ENCODE results near the gene DOCK1.

Gene DOCK1

DNA sequence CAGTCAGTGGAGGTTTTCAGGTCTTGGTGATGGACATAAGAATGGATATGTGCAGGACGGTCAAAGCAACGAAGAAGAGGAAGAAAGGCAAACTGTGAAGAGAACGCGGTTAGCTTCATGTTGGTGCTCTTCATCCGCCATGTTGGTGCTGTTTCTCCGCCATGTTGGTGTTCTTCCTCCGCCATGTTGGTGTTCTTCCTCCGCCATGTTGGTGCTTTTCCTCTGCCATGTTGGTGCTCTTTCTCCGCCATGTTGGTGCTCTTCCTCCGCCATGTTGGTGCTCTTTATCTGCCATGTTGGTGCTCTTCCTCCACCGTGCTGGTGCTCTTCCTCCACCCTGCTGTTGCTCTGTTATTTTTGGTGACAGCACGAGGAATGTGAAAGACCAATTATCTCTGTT, 95.4 kb downstream of the DOCK1 start:
- Histone ChIP-seq H4K20me1 (ENCODE audit: insufficient read depth) (no peaks in the 10 kb centered on the region), H3K79me2 (ENCODE audit: insufficient read depth, low read depth) (no peaks in the 10 kb centered on the region), H3K36me3 (ENCODE audit: insufficient read depth) (no peaks in the 10 kb centered on the region), H3K4me2 (no peak overlapping the region), H3K9ac (no peak overlapping the region), H3K27ac (no peak overlapping the region), H3K4me1 (ENCODE audit: low read depth, poor library complexity, severe bottlenecking) (no peaks in the 10 kb centered on the region), H3K4me3 (IDR thresholded peaks at IDR 0.05; ENCODE audit: insufficient read depth, low read depth, low read length) (no peak overlapping the region), H3K27me3 (ENCODE audit: insufficient read depth, low read depth) (no peaks in the 10 kb centered on the region), H2AFZ (ENCODE audit: low read depth) (no peak overlapping the region)
- TF ChIP-seq, protein P1, sequence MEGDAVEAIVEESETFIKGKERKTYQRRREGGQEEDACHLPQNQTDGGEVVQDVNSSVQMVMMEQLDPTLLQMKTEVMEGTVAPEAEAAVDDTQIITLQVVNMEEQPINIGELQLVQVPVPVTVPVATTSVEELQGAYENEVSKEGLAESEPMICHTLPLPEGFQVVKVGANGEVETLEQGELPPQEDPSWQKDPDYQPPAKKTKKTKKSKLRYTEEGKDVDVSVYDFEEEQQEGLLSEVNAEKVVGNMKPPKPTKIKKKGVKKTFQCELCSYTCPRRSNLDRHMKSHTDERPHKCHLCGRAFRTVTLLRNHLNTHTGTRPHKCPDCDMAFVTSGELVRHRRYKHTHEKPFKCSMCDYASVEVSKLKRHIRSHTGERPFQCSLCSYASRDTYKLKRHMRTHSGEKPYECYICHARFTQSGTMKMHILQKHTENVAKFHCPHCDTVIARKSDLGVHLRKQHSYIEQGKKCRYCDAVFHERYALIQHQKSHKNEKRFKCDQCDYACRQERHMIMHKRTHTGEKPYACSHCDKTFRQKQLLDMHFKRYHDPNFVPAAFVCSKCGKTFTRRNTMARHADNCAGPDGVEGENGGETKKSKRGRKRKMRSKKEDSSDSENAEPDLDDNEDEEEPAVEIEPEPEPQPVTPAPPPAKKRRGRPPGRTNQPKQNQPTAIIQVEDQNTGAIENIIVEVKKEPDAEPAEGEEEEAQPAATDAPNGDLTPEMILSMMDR (conservative IDR thresholded peaks at IDR 0.05; ENCODE audit: low read depth, low read length) = no peak

DNA sequence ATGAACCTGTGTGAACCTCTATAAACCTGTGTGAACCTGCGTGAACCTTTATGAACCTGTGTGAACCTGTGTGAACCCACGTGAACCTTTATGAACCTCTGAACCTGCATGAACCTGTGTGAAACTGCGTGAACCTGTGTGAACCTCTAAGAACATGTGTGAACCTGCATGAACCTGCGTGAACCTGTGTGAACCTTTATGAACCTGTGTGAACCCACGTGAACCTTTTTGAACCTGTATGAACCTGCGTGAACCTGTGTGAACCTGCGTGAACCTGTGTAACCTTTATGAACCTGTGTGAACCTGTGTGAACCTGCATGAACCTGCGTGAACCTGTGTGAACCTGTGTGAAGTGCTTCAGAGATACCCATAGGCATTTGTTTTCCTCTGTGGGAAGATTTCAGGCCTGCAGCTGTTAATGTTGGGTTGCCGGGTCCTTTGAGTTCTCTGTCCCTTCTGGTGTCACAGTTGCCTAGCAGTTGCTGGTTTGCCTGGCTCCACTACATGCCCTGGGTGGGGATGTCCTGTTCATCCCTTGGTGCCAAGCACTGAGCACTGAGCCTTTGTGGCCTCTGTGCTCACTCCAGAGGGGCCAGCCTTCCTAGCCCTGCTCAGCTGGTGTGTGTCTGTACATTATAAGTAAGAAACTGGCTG, 97.9 kb downstream of the DOCK1 start:
- Histone ChIP-seq H3K36me3 (ENCODE audit: insufficient read depth) (no peaks in the 10 kb centered on the region), H3K4me3 (IDR thresholded peaks at IDR 0.05; ENCODE audit: insufficient read depth, low read depth, low read length) (no peak overlapping the region), H3K79me2 (ENCODE audit: insufficient read depth, low read depth) (no peaks in the 10 kb centered on the region), H3K4me1 (ENCODE audit: low read depth, poor library complexity, severe bottlenecking) (no peaks in the 10 kb centered on the region), H2AFZ (ENCODE audit: low read depth) (no peak overlapping the region), H3K4me2 (no peak overlapping the region), H4K20me1 (ENCODE audit: insufficient read depth) (no peaks in the 10 kb centered on the region), H3K27me3 (ENCODE audit: insufficient read depth, low read depth) (no peaks in the 10 kb centered on the region), H3K9ac (no peak overlapping the region), H3K27ac (no peak overlapping the region)
- TF ChIP-seq, protein P1 (conservative IDR thresholded peaks at IDR 0.05; ENCODE audit: low read depth, low read length) = no peak

GRCh38 chr10:127006453-127006852, 101.2 kb downstream of the DOCK1 start:
- Histone ChIP-seq H3K27me3 (ENCODE audit: insufficient read depth, low read depth) (no peaks in the 10 kb centered on the region), H4K20me1 (ENCODE audit: insufficient read depth) (no peaks in the 10 kb centered on the region), H3K4me3 (IDR thresholded peaks at IDR 0.05; ENCODE audit: insufficient read depth, low read depth, low read length) (no peak overlapping the region), H3K79me2 (ENCODE audit: insufficient read depth, low read depth) (no peaks in the 10 kb centered on the region), H3K9ac (no peak overlapping the region), H3K4me2 (no peak overlapping the region), H2AFZ (ENCODE audit: low read depth) (no peak overlapping the region), H3K4me1 (ENCODE audit: low read depth, poor library complexity, severe bottlenecking) (no peaks in the 10 kb centered on the region), H3K36me3 (ENCODE audit: insufficient read depth) (no peaks in the 10 kb centered on the region), H3K27ac (no peak overlapping the region)
- TF ChIP-seq, protein P1 (conservative IDR thresholded peaks at IDR 0.05; ENCODE audit: low read depth, low read length) = no peak

DNA sequence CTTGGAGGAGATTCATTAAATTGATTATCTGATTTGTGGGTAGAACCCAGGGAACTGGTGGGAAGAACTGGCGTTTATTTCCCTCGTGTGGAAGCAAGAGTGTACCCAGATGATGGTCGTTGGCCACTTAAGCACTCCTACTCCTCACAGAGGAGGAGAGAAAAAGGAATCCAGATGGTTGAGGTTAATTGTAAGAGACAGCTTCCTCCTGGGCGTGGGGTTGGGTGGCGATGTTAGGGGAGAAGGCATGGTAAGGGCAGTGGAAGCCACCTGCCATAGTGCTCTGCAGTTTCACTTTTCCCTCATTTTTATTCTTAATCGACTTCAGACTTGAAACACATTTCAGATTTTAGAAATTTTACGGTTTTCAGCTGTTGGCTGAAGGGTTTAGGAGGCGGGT, 104.1 kb downstream of the DOCK1 start:
- Histone ChIP-seq H3K4me1 (ENCODE audit: low read depth, poor library complexity, severe bottlenecking) (no peaks in the 10 kb centered on the region), H3K4me3 (IDR thresholded peaks at IDR 0.05; ENCODE audit: insufficient read depth, low read depth, low read length) (no peak overlapping the region), H3K79me2 (ENCODE audit: insufficient read depth, low read depth) (no peaks in the 10 kb centered on the region), H3K27me3 (ENCODE audit: insufficient read depth, low read depth) (no peaks in the 10 kb centered on the region), H3K4me2 (no peak overlapping the region), H4K20me1 (ENCODE audit: insufficient read depth) (no peaks in the 10 kb centered on the region), H3K36me3 (ENCODE audit: insufficient read depth) (no peaks in the 10 kb centered on the region), H3K9ac (no peak overlapping the region), H3K27ac (no peak overlapping the region), H2AFZ (ENCODE audit: low read depth) (no peak overlapping the region)
- TF ChIP-seq, protein P1 (conservative IDR thresholded peaks at IDR 0.05; ENCODE audit: low read depth, low read length) = no peak

Data from KMS-11 (cell line).